Naive B cell (primary cell): ENCODE data around the gene CYP8B1. TPM values are rescaled to one million over a fixed set of nuclear protein-coding genes. Genes with fewer than 3 reads are reported as not detected.

Source experiments
- ATAC-seq, 2 donors: fragments of 150-1000 bp; cut with Tn5 transposase; 2 replicates each; pipeline ENCODE4 v1.10.0; 2021; ENCODE audit warnings: low read depth in 2 of 2, mild to moderate bottlenecking in 2 of 2, moderate library complexity in 2 of 2
- DNase-seq: peaks from one replicate; pipeline ENCODE4 v3.0.0; 2022
- H3K27ac Mint-ChIP-seq, 6 donors: one replicate each; pipeline ENCODE4 v1.8.0; 2020 to 2022; ENCODE audit warnings: mild to moderate bottlenecking in 6 of 6, mixed read lengths in 6 of 6, moderate library complexity in 5 of 6, inconsistent platforms in 2 of 6
- H3K27me3 Mint-ChIP-seq, 3 donors: one replicate each; pipeline ENCODE4 v1.8.0; 2021 to 2022; ENCODE audit warnings: mixed read lengths in 3 of 3, mild to moderate bottlenecking in 1 of 3
- H3K36me3 Mint-ChIP-seq, 2 donors: one replicate each; pipeline ENCODE4 v1.8.0; 2020 to 2022; ENCODE audit warnings: mixed read lengths in 2 of 2, inconsistent platforms in 1 of 2, mild to moderate bottlenecking in 1 of 2
- H3K4me1 Mint-ChIP-seq, 3 donors: one replicate each; pipeline ENCODE4 v1.8.0; 2020 to 2022; ENCODE audit warnings: mixed read lengths in 3 of 3, inconsistent platforms in 1 of 3, mild to moderate bottlenecking in 1 of 3, moderate library complexity in 1 of 3
- H3K4me3 Mint-ChIP-seq, 8 donors: one replicate each; pipeline ENCODE4 v1.8.0; 2020 to 2022; ENCODE audit warnings: mild to moderate bottlenecking in 8 of 8, mixed read lengths in 8 of 8, moderate library complexity in 8 of 8, inconsistent platforms in 2 of 8
- H3K9me3 Mint-ChIP-seq, 7 donors: one replicate each; pipeline ENCODE4 v1.8.0; 2020 to 2022; ENCODE audit warnings: mixed read lengths in 7 of 7, mild to moderate bottlenecking in 5 of 7, inconsistent platforms in 2 of 7, moderate library complexity in 1 of 7
- polyA plus RNA-seq, 6 donors: library from polyadenylated mRNA; unstranded; fragments of 300-500 nt; fragmentation: Illumina TruSeq; gene quantifications; one replicate each; pipeline ENCODE4 v1.2.3, GENCODE V29; 2021; ENCODE audit warnings: low read depth in 6 of 6

Gene CYP8B1
- polyA plus RNA-seq, 6 donors from 2014 or later = not detected

- H3K4me1 Mint-ChIP-seq = peaks cover 32 to 36% (median 33%) of the 10 kb centered on the region in 3 donors
- no peak for ATAC-seq
- peaks cover 6 to 18% of the 10 kb centered on the region in 2 donors for H3K36me3 Mint-ChIP-seq
- peak overlapping the region in 2 of 6 donors; percentile 53 to 76 for H3K27ac Mint-ChIP-seq
- H3K9me3 Mint-ChIP-seq = peaks cover 0 to 7% (median 4%) of the 10 kb centered on the region in 7 donors
- H3K4me3 Mint-ChIP-seq = peak overlapping the region in 3 of 8 donors; percentile 1 to 35 (median 27)
- no peak for DNase-seq
- peaks cover 0 to 9% (median 0%) of the 10 kb centered on the region in 3 donors for H3K27me3 Mint-ChIP-seq
These were observed 19.9 kb downstream of the CYP8B1 start for GRCh38 chr3:42855547-42856380.

- H3K27me3 Mint-ChIP-seq = peaks cover 0 to 9% (median 0%) of the 10 kb centered on the region in 3 donors
- H3K4me1 Mint-ChIP-seq = peaks cover 36 to 41% (median 36%) of the 10 kb centered on the region in 3 donors
- H3K27ac Mint-ChIP-seq = peak overlapping the region in 2 of 6 donors; percentile 53 to 76
- peak overlapping the region in 2 of 8 donors; percentile 1 to 14 for H3K4me3 Mint-ChIP-seq
- H3K9me3 Mint-ChIP-seq = peaks cover 0 to 4% (median 1%) of the 10 kb centered on the region in 7 donors
- ATAC-seq = no peak
- no peak for DNase-seq
- H3K36me3 Mint-ChIP-seq = peaks cover 4 to 14% of the 10 kb centered on the region in 2 donors
These were observed 20.5 kb downstream of the CYP8B1 start for GRCh38 chr3:42855219-42855546.

- peaks cover 39 to 47% (median 42%) of the 10 kb centered on the region in 3 donors for H3K4me1 Mint-ChIP-seq
These were observed 21.9 kb downstream of the CYP8B1 start for GRCh38 chr3:42853739-42854302.

GRCh38 chr3:42853056-42853455, 22.6 kb downstream of the CYP8B1 start:
- Mint-ChIP-seq H3K9me3 (no peaks in the 10 kb centered on the region), H3K4me3 (no peak overlapping the region), H3K4me1 (peaks cover 41 to 52% (median 47%) of the 10 kb centered on the region in 3 donors), H3K27ac (peak overlapping the region in 1 of 6 donors; percentile 44), H3K27me3 (peaks cover 0 to under 1% (median 0%) of the 10 kb centered on the region in 3 donors), H3K36me3 (peaks cover 4 to 8% of the 10 kb centered on the region in 2 donors)
- DNase-seq (no peak), ATAC-seq (no peak)

More at GRCh38 chr3:42853739-42854302, 21.9 kb downstream of the CYP8B1 start:
- Mint-ChIP-seq H3K4me3 (no peak overlapping the region), H3K27me3 (peaks cover 0 to 8% (median 0%) of the 10 kb centered on the region in 3 donors), H3K27ac (no peak overlapping the region), H3K36me3 (peaks cover 4 to 12% of the 10 kb centered on the region in 2 donors), H3K9me3 (peaks cover 0 to 1% (median 0%) of the 10 kb centered on the region in 7 donors)
- ATAC-seq (no peak), DNase-seq (no peak)

GRCh38 chr3:42852441-42852840, 23.2 kb downstream of the CYP8B1 start:
- H3K27ac Mint-ChIP-seq = peak overlapping the region; percentile 10 to 64 (median 19)
- DNase-seq (no peak), ATAC-seq (no peak)
- no peaks in the 10 kb centered on the region for H3K27me3 Mint-ChIP-seq
- peaks cover 0 to 2% (median 0%) of the 10 kb centered on the region in 7 donors for H3K9me3 Mint-ChIP-seq
- H3K4me3 Mint-ChIP-seq = peak overlapping the region in 3 of 8 donors; percentile 5 to 46 (median 18)
- peaks cover 48 to 58% (median 52%) of the 10 kb centered on the region in 3 donors for H3K4me1 Mint-ChIP-seq
- H3K36me3 Mint-ChIP-seq = peaks cover 4 to 8% of the 10 kb centered on the region in 2 donors

- DNase-seq = no peak
- H3K36me3 Mint-ChIP-seq = peaks cover 4 to 8% of the 10 kb centered on the region in 2 donors
- peaks cover 54 to 63% (median 54%) of the 10 kb centered on the region in 3 donors for H3K4me1 Mint-ChIP-seq
- peaks cover 0 to 2% (median 0%) of the 10 kb centered on the region in 7 donors for H3K9me3 Mint-ChIP-seq
- peak overlapping the region in 3 of 6 donors; percentile 67 to 95 (median 68) for H3K27ac Mint-ChIP-seq
- no peak for ATAC-seq
- H3K27me3 Mint-ChIP-seq = no peaks in the 10 kb centered on the region
- H3K4me3 Mint-ChIP-seq = no peak overlapping the region
These were observed 24.3 kb downstream of the CYP8B1 start for GRCh38 chr3:42851228-42851834.

GRCh38 chr3:42850263-42850662, 25.4 kb downstream of the CYP8B1 start:
- Mint-ChIP-seq H3K36me3 (peaks cover 2 to 3% of the 10 kb centered on the region in 2 donors), H3K27me3 (no peaks in the 10 kb centered on the region), H3K9me3 (peaks cover 0 to 2% (median 0%) of the 10 kb centered on the region in 7 donors), H3K4me1 (peaks cover 46 to 63% (median 54%) of the 10 kb centered on the region in 3 donors), H3K27ac (peak overlapping the region in 3 of 6 donors; percentile 16 to 68 (median 57)), H3K4me3 (no peak overlapping the region)
- DNase-seq = no peak
- no peak for ATAC-seq

- Mint-ChIP-seq H3K27ac (peak overlapping the region; percentile 69 to 96 (median 82)), H3K4me1 (peaks cover 47 to 65% (median 63%) of the 10 kb centered on the region in 3 donors), H3K4me3 (no peak overlapping the region), H3K9me3 (peaks cover 0 to 2% (median 0%) of the 10 kb centered on the region in 7 donors), H3K27me3 (no peaks in the 10 kb centered on the region), H3K36me3 (no peaks in the 10 kb centered on the region)
- DNase-seq (no peak), ATAC-seq (no peak)
These were observed 26.7 kb downstream of the CYP8B1 start for GRCh38 chr3:42849017-42849416.

- Mint-ChIP-seq H3K9me3 (peaks cover 0 to 2% (median 0%) of the 10 kb centered on the region in 7 donors), H3K27me3 (no peaks in the 10 kb centered on the region), H3K4me1 (peaks cover 47 to 69% (median 59%) of the 10 kb centered on the region in 3 donors), H3K36me3 (no peaks in the 10 kb centered on the region), H3K27ac (peak overlapping the region; percentile 96 to 100 (median 99)), H3K4me3 (peak overlapping the region; percentile 18 to 90 (median 82))
- peak; percentile 52 for DNase-seq
- ATAC-seq = peak; percentile 66 to 68
These were observed 27.9 kb downstream of the CYP8B1 start for GRCh38 chr3:42847731-42848130.

GRCh38 chr3:42846685-42847522, 28.8 kb downstream of the CYP8B1 start:
- ATAC-seq = peak; percentile 92 to 93
- H3K4me3 Mint-ChIP-seq = peak overlapping the region; percentile 18 to 90 (median 82)

GRCh38 chr3:42844815-42845214, 30.9 kb downstream of the CYP8B1 start:
- peak overlapping the region in 1 of 8 donors; percentile 48 for H3K4me3 Mint-ChIP-seq
- H3K4me1 Mint-ChIP-seq = peaks cover 39 to 62% (median 42%) of the 10 kb centered on the region in 3 donors
- no peaks in the 10 kb centered on the region for H3K27me3 Mint-ChIP-seq
- H3K36me3 Mint-ChIP-seq = no peaks in the 10 kb centered on the region
- DNase-seq (no peak), ATAC-seq (no peak)
- peaks cover 0 to 2% (median 0%) of the 10 kb centered on the region in 7 donors for H3K9me3 Mint-ChIP-seq
- peak overlapping the region in 3 of 6 donors; percentile 26 to 62 (median 61) for H3K27ac Mint-ChIP-seq

More at GRCh38 chr3:42846685-42847522, 28.8 kb downstream of the CYP8B1 start:
- no peaks in the 10 kb centered on the region for H3K36me3 Mint-ChIP-seq
- no peaks in the 10 kb centered on the region for H3K27me3 Mint-ChIP-seq
- H3K27ac Mint-ChIP-seq = peak overlapping the region; percentile 96 to 100 (median 99)
- peak; percentile 77 for DNase-seq
- H3K4me1 Mint-ChIP-seq = peaks cover 41 to 62% (median 51%) of the 10 kb centered on the region in 3 donors
- peaks cover 0 to 2% (median 0%) of the 10 kb centered on the region in 7 donors for H3K9me3 Mint-ChIP-seq

- no peak overlapping the region for H3K4me3 Mint-ChIP-seq
- H3K4me1 Mint-ChIP-seq = peaks cover 42 to 66% (median 46%) of the 10 kb centered on the region in 3 donors
- peak overlapping the region in 1 of 6 donors; percentile 61 for H3K27ac Mint-ChIP-seq
- no peaks in the 10 kb centered on the region for H3K27me3 Mint-ChIP-seq
- DNase-seq (no peak), ATAC-seq (no peak)
- no peaks in the 10 kb centered on the region for H3K36me3 Mint-ChIP-seq
- H3K9me3 Mint-ChIP-seq = peaks cover 0 to 2% (median 0%) of the 10 kb centered on the region in 7 donors
These were observed 31.3 kb downstream of the CYP8B1 start for GRCh38 chr3:42844412-42844713.
